Epithelial cell of esophagus (primary cell): Measurements from ENCODE around the gene RNPEP.

Experiments used
- DNase-seq: peaks from one replicate; pipeline ENCODE4 v3.0.0; 2010; ENCODE audit warnings: low read depth
- H3K4me3 ChIP-seq: 2 replicates; pipeline ENCODE4 v1.5.1; 2011; ENCODE audit warnings: mild to moderate bottlenecking, low read length, control low read depth
- TF ChIP-seq, protein P1 (sequence below): IDR thresholded peaks from 2 replicates; pipeline ENCODE4 v1.5.1; 2011; ENCODE audit warnings: low read depth, mild to moderate bottlenecking, low read length, control low read depth, inconsistent platforms; ENCODE audit not compliant: insufficient read depth; ENCODE audit errors: missing control alignments

The RNPEP gene

DNA sequence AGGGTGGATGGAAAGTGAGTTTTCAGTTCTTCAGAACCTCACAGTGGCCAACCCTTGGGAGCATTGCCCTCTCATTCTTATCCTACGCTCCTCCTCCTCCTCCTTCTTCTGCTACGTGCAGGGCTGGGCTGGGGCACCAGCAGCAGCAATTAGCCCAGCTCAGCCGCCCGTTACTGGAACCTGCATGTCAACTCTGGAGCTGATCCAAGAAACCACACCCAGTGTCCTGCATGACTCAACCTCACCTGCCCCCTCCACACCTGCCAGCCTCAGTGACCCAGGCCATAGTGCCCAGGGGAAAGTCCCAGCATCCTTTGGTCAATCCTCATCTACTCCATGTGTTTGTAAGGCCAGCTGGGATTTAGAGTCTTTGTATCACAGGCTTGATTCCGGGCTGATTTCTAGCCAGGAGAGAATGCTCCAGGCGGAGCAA lies 40.6 kb downstream of the RNPEP start:
- peak; percentile 85 for DNase-seq
- no peak overlapping the region for H3K4me3 ChIP-seq

DNA sequence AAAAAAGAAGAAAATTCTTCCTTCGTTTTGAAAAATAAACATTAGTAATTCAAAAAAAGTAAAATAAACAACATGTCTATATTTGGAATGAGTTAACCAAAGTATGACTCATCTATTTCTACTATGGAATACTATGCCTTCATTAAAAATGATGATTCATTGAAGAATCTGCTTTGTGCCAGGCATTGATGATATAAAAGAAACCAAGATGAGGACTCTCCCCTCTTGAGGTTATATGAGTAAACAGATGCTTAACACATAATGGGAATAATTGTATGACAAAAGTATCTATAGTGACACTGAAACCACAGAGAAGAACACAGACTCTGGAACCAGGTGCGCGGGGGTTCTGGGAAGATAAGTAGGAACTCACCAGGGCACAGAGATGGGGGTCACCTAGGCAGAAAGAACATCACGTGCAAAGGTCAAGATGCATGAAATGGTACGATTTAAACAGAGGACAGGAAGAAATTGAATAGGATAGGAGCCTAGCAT lies 46.8 kb downstream of the RNPEP start:
- DNase-seq = peak; percentile 89
- TF ChIP-seq, protein P1, sequence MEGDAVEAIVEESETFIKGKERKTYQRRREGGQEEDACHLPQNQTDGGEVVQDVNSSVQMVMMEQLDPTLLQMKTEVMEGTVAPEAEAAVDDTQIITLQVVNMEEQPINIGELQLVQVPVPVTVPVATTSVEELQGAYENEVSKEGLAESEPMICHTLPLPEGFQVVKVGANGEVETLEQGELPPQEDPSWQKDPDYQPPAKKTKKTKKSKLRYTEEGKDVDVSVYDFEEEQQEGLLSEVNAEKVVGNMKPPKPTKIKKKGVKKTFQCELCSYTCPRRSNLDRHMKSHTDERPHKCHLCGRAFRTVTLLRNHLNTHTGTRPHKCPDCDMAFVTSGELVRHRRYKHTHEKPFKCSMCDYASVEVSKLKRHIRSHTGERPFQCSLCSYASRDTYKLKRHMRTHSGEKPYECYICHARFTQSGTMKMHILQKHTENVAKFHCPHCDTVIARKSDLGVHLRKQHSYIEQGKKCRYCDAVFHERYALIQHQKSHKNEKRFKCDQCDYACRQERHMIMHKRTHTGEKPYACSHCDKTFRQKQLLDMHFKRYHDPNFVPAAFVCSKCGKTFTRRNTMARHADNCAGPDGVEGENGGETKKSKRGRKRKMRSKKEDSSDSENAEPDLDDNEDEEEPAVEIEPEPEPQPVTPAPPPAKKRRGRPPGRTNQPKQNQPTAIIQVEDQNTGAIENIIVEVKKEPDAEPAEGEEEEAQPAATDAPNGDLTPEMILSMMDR = no peak
- no peak overlapping the region for H3K4me3 ChIP-seq

More for the DNA sequence above, 40.6 kb downstream of the RNPEP start:
- TF ChIP-seq, protein P1 = no peak

DNA sequence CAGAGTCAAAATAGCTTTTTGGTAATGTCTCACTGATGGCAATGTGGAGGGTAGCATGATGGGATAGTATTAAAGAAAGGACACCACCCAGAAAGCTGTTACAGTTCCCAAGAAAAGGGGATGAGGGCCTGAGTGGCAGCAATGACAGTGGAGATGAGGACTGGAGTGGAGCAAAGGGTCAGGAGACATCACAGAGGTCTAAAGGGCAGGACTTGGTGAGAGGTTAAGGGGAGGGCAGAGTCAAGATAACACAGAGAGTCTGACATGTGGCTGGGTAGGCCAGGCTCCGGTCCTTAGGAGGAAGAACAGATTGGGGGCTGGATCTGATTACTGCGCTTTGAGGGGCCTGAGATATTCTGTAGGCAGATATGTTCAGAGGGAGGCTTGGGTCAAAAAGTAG lies 47.3 kb downstream of the RNPEP start:
- H3K4me3 ChIP-seq = no peak overlapping the region
- no peak for DNase-seq
- TF ChIP-seq, protein P1 = no peak

DNA sequence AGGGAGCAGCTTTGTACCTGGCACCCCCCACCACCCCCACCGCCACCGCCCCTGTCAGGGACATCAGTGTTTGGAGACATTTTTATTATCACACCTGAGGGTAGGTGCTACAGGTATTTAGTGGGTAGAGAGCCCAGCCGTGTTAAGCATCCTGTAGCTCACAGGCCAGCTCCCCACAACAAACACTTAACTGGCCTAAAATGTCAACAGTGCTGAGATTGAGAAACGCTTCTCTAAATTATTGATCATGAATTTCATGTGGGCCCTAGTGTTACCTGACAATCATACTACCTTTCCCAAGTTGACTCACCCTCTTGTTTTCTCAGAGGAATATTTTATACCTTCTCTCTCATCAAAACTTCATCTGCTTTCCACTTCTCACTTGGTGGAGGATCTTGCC lies 49.3 kb downstream of the RNPEP start:
- no peak for DNase-seq
- no peak overlapping the region for H3K4me3 ChIP-seq
- TF ChIP-seq, protein P1 = no peak

DNA sequence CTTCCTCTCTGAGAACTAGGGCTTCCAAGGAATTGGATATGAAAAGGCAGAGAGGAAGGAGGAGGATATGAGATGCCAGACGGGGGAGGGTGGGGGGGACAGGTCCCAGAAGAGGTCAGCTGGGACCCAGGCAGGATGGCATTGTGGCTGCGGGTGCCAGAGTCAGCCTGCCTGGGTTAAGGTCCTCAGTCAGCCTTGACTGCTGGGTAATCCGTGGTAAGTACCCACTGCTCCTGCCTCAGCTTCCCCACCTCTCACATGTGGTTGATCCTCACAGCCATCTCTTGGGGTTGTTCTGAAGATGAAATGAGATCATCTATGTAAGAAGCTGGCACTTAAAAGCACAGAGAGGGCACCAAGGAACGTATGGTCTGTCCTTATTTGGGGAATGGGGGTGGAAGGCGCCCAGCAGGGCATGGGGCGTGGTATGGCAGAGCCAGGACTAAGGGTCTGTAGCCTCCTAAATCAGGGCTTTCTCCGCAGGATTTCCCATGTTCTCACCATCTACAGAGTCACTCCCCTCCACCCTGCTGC lies 51.8 kb downstream of the RNPEP start:
- DNase-seq = no peak
- TF ChIP-seq, protein P1 = no peak

DNA sequence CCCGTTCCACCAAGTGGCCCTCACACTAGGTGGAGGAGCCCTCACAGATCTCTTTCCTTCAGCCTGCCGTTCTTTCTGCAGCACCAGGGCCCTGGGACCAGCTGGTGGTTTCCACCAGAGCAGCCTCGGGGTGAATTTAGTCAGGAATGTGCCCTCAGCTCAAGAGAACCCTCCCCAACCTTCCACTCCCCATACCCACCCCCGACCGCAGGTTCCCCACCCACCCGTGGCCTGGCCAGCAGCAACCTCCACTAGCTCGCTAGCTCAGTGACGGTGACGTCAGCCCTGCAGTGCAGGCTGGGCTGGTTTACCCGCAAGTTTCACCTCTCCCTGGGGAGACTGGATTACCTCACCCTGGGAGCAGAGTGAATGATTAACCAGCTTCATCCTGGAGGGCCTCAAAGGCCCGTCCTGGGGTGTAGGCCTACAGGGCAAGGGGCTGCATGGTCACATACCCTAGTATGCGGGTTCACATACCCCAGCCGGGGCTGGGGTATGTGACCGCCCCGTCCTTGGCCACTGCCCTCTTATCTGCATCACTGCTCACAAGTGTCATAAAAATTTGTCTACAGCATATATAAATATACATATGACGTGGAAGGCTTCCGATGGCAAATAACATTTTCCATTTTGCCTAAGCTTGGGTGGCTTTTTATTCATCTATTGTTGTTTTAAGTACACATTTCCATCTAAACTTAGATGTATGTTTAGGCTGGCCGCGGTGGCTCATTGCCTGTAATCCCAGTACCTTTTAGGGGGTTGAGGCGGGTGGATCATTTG lies 52.4 kb downstream of the RNPEP start:
- no peak overlapping the region for H3K4me3 ChIP-seq
- TF ChIP-seq, protein P1 = no peak
- peak; percentile 99 for DNase-seq

More for the DNA sequence above, 51.8 kb downstream of the RNPEP start:
- no peak overlapping the region for H3K4me3 ChIP-seq
